IMR-90 (cell line): ENCODE data around the gene BTBD6.

Source experiments
- BHLHE40 ChIP-seq: fragments of 150-350 bp; IDR thresholded peaks from 2 replicates; pipeline ENCODE4 v1.6.1; 2016; ENCODE audit warnings: mild to moderate bottlenecking, low read depth, low read length
- CEBPB ChIP-seq: IDR thresholded peaks from 2 replicates; pipeline ENCODE4 v1.6.1; 2012; ENCODE audit warnings: low read depth, low read length, improper control_type of control experiment
- CHD1 ChIP-seq: IDR thresholded peaks from 2 replicates; pipeline ENCODE4 v1.6.1; 2012; ENCODE audit warnings: low read depth, low read length, improper control_type of control experiment
- ELK1 ChIP-seq: fragments of 150-350 bp; IDR thresholded peaks from 2 replicates; pipeline ENCODE4 v1.6.1; 2016; ENCODE audit warnings: low read depth, mild to moderate bottlenecking, low read length, moderate library complexity, borderline replicate concordance
- MAFK ChIP-seq: IDR thresholded peaks from 2 replicates; pipeline ENCODE4 v1.6.1; 2012; ENCODE audit warnings: low read depth, low read length, improper control_type of control experiment
- MAZ ChIP-seq: IDR thresholded peaks from 2 replicates; pipeline ENCODE4 v1.6.1; 2012; ENCODE audit warnings: low read depth, mild to moderate bottlenecking, low read length, improper control_type of control experiment, moderate library complexity, borderline replicate concordance
- MXI1 ChIP-seq: IDR thresholded peaks from 2 replicates; pipeline ENCODE4 v1.6.1; 2012; ENCODE audit warnings: low read depth, mild to moderate bottlenecking, low read length, moderate library complexity, borderline replicate concordance
- POLR2A ChIP-seq: IDR thresholded peaks from 2 replicates; pipeline ENCODE4 v1.6.1; 2012; ENCODE audit warnings: mild to moderate bottlenecking, low read depth, low read length
- RAD21 ChIP-seq: IDR thresholded peaks from 2 replicates; pipeline ENCODE4 v1.6.1; 2012; ENCODE audit warnings: low read length, improper control_type of control experiment
- RCOR1 ChIP-seq: IDR thresholded peaks from 2 replicates; pipeline ENCODE4 v1.6.1; 2012; ENCODE audit warnings: mild to moderate bottlenecking, low read length, improper control_type of control experiment; ENCODE audit not compliant: insufficient replicate concordance
- RFX5 ChIP-seq: IDR thresholded peaks from 2 replicates; pipeline ENCODE4 v1.8.0; 2012; ENCODE audit warnings: low read depth, mild to moderate bottlenecking, low read length, moderate library complexity
- SMC3 ChIP-seq: fragments of 150-350 bp; IDR thresholded peaks from 2 replicates; pipeline ENCODE4 v1.6.1; 2016; ENCODE audit warnings: low read depth, mild to moderate bottlenecking, antibody characterized with exemption, low read length, moderate library complexity
- TF ChIP-seq, protein P1 (sequence below): conservative IDR thresholded peaks from 2 replicates; pipeline ENCODE4 v1.5.1; 2012; ENCODE audit warnings: mild to moderate bottlenecking, low read depth, low read length, improper control_type of control experiment
- TF ChIP-seq, protein P2 (sequence below): fragments of 150-350 bp; IDR thresholded peaks from 2 replicates; pipeline ENCODE4 v1.6.1; 2017; ENCODE audit warnings: mild to moderate bottlenecking, antibody characterized with exemption, low read length, low read depth

DNA sequence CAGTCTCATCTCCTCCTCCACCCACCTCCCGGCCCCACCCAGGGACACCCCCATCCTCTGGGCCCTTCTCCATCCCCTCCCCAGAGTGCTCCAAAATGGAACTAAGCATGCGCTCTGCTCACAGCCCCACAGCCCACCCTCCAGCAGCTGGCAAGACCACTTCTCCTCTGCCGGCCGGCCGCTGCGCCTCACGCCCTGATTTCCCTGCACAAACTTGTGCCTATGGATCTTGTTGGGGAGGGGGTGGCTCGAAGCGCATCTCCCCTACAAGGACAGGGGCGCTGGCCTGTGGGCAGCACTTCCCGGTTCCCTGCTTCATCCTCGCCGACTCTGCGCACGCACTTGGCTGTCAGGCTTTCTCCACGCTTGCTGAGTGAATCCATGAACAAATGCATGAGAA lies 47.7 kb upstream of the BTBD6 start:
- TF ChIP-seq, protein P1, sequence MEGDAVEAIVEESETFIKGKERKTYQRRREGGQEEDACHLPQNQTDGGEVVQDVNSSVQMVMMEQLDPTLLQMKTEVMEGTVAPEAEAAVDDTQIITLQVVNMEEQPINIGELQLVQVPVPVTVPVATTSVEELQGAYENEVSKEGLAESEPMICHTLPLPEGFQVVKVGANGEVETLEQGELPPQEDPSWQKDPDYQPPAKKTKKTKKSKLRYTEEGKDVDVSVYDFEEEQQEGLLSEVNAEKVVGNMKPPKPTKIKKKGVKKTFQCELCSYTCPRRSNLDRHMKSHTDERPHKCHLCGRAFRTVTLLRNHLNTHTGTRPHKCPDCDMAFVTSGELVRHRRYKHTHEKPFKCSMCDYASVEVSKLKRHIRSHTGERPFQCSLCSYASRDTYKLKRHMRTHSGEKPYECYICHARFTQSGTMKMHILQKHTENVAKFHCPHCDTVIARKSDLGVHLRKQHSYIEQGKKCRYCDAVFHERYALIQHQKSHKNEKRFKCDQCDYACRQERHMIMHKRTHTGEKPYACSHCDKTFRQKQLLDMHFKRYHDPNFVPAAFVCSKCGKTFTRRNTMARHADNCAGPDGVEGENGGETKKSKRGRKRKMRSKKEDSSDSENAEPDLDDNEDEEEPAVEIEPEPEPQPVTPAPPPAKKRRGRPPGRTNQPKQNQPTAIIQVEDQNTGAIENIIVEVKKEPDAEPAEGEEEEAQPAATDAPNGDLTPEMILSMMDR: no peak
- TF ChIP-seq RFX5: no peak
- no peak for TF ChIP-seq MAZ
- TF ChIP-seq RCOR1: no peak
- no peak for TF ChIP-seq POLR2A
- TF ChIP-seq SMC3: no peak
- TF ChIP-seq MXI1: no peak
- TF ChIP-seq MAFK: no peak
- no peak for TF ChIP-seq RAD21
- TF ChIP-seq, protein P2, sequence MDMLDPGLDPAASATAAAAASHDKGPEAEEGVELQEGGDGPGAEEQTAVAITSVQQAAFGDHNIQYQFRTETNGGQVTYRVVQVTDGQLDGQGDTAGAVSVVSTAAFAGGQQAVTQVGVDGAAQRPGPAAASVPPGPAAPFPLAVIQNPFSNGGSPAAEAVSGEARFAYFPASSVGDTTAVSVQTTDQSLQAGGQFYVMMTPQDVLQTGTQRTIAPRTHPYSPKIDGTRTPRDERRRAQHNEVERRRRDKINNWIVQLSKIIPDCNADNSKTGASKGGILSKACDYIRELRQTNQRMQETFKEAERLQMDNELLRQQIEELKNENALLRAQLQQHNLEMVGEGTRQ: no peak
- TF ChIP-seq CEBPB: no peak
- TF ChIP-seq ELK1: no peak
- no peak for TF ChIP-seq BHLHE40
- no peak for TF ChIP-seq CHD1
